IMR-90 (cell line): ENCODE results near the gene STIM1. TPM values are rescaled to one million over a fixed set of nuclear protein-coding genes. Genes with fewer than 3 reads are reported as not detected.
A peak's percentile ranks its signal among the peaks of the same experiment; 100 is the strongest.

Experiments used
- ATAC-seq: fragments of 200-7000 bp; cut with Tn5 transposase; 2 replicates; pipeline ENCODE4 v1.9.1; 2020; ENCODE audit warnings: low read depth, mild to moderate bottlenecking, moderate library complexity
- BruUV-seq: library from RNA; stranded (reverse); fragments of 400-500 nt; replicated peaks from 2 replicates; lab custom pipeline; 2021; lab: Mats Ljungman, UMichigan
- CTCF ChIA-PET: fragments of 300-600 bp; formaldehyde crosslinking; extraction: SDS; loops from one replicate; lab custom pipeline; 2021; ENCODE audit warnings: antibody characterized with exemption; lab: Yijun Ruan, JAX
- POLR2A ChIA-PET: fragments of 300-600 bp; sonication (Branson Sonifier 250); formaldehyde crosslinking; loops from one replicate; lab custom pipeline; 2022; ENCODE audit warnings: antibody characterized with exemption; ENCODE audit not compliant: unreplicated experiment; lab: Charles Lee
- DNase-seq: peaks from one replicate; pipeline ENCODE4 v3.0.0; 2013
- H2AFZ ChIP-seq: replicated peaks from 2 replicates; pipeline ENCODE3; 2013; ENCODE audit warnings: low read length, mild to moderate bottlenecking; ENCODE audit not compliant: poor library complexity
- H2AK5ac ChIP-seq: 2 replicates; pipeline ENCODE4 v1.6.1; 2013; ENCODE audit warnings: low read depth, low read length, inconsistent platforms
- H2AK9ac ChIP-seq: replicated peaks from 2 replicates; pipeline ENCODE3; 2013; ENCODE audit warnings: mild to moderate bottlenecking, low read depth, low read length, moderate library complexity; ENCODE audit not compliant: poor library complexity
- H2BK120ac ChIP-seq: 2 replicates; pipeline ENCODE4 v1.6.1; 2013; ENCODE audit warnings: low read depth, low read length, inconsistent platforms
- H2BK15ac ChIP-seq: 3 replicates; pipeline ENCODE4 v1.6.1; 2013; ENCODE audit warnings: low read depth, low read length, inconsistent platforms
- H2BK20ac ChIP-seq: 2 replicates; pipeline ENCODE4 v1.6.1; 2013; ENCODE audit warnings: low read depth, mild to moderate bottlenecking, inconsistent platforms, low read length, moderate library complexity
- H2BK5ac ChIP-seq: 2 replicates; pipeline ENCODE4 v1.6.1; 2013; ENCODE audit warnings: mild to moderate bottlenecking, low read depth, low read length, inconsistent platforms; ENCODE audit not compliant: poor library complexity, severe bottlenecking
- H3K14ac ChIP-seq: replicated peaks from 2 replicates; pipeline ENCODE4 v1.6.1; 2013; ENCODE audit warnings: low read depth, low read length, inconsistent platforms
- H3K18ac ChIP-seq: 2 replicates; pipeline ENCODE4 v1.6.1; 2013; ENCODE audit warnings: low read depth, low read length, control low read depth
- H3K23ac ChIP-seq: 2 replicates; pipeline ENCODE4 v1.6.1; 2013; ENCODE audit warnings: low read depth, low read length, inconsistent platforms
- H3K27ac ChIP-seq: 2 replicates; pipeline ENCODE4 v1.5.1; 2013; ENCODE audit warnings: mild to moderate bottlenecking, control low read depth, low read length; ENCODE audit not compliant: insufficient read depth
- H3K27me3 ChIP-seq: 2 replicates; pipeline ENCODE4 v1.6.1; 2013; ENCODE audit warnings: low read length; ENCODE audit not compliant: control insufficient read depth, insufficient read depth
- H3K36me3 ChIP-seq: 2 replicates; pipeline ENCODE4 v1.6.1; 2013; ENCODE audit warnings: low read length, mixed read lengths; ENCODE audit not compliant: control insufficient read depth, insufficient read depth
- H3K4ac ChIP-seq: 2 replicates; pipeline ENCODE4 v1.6.1; 2013; ENCODE audit warnings: low read depth, low read length, inconsistent platforms
- H3K4me1 ChIP-seq: 2 replicates; pipeline ENCODE4 v1.6.1; 2013; ENCODE audit warnings: low read length, mixed read lengths; ENCODE audit not compliant: control insufficient read depth, insufficient read depth
- H3K4me2 ChIP-seq: 2 replicates; pipeline ENCODE4 v1.6.1; 2013; ENCODE audit warnings: low read depth, mild to moderate bottlenecking, control low read depth, low read length, moderate library complexity
- H3K4me3 ChIP-seq: 2 replicates; pipeline ENCODE4 v1.5.1; 2013; ENCODE audit warnings: low read depth, mild to moderate bottlenecking, control low read depth, low read length, moderate library complexity; ENCODE audit not compliant: insufficient read depth
- H3K56ac ChIP-seq: 2 replicates; pipeline ENCODE4 v1.6.1; 2013; ENCODE audit warnings: low read length, inconsistent platforms; ENCODE audit not compliant: insufficient read depth; ENCODE audit errors: extremely low read depth
- H3K79me1 ChIP-seq, 2 experiments: 2 replicates each; pipeline ENCODE4 v1.6.1; 2013; ENCODE audit warnings: low read length in 2 of 2, inconsistent platforms in 1 of 2, low read depth in 1 of 2
- H3K9ac ChIP-seq: 2 replicates; pipeline ENCODE4 v1.6.1; 2013; ENCODE audit warnings: low read depth, low read length, control low read depth
- H3K9me1 ChIP-seq: 2 replicates; pipeline ENCODE4 v1.6.1; 2013; ENCODE audit warnings: low read length, inconsistent platforms; ENCODE audit not compliant: insufficient read depth
- H3K9me3 ChIP-seq: 2 replicates; pipeline ENCODE4 v1.6.1; 2013; ENCODE audit warnings: low read length; ENCODE audit not compliant: control insufficient read depth, insufficient read depth
- H4K20me1 ChIP-seq: 2 replicates; pipeline ENCODE4 v1.6.1; 2013; ENCODE audit warnings: low read length, inconsistent platforms; ENCODE audit not compliant: insufficient read depth
- H4K5ac ChIP-seq: 2 replicates; pipeline ENCODE4 v1.6.1; 2013; ENCODE audit warnings: mild to moderate bottlenecking, low read depth, low read length, control low read depth
- H4K8ac ChIP-seq, 2 experiments: 2 replicates each; pipeline ENCODE4 v1.6.1; 2013; ENCODE audit warnings: low read depth in 2 of 2, low read length in 2 of 2, control low read depth in 1 of 2, inconsistent platforms in 1 of 2
- H4K91ac ChIP-seq: 2 replicates; pipeline ENCODE4 v1.6.1; 2013; ENCODE audit warnings: low read depth, low read length, inconsistent platforms; ENCODE audit not compliant: insufficient read depth
- CEBPB ChIP-seq: IDR thresholded peaks from 2 replicates; pipeline ENCODE4 v1.6.1; 2012; ENCODE audit warnings: low read depth, low read length, improper control_type of control experiment
- FOS ChIP-seq: fragments of 150-350 bp; IDR thresholded peaks from 2 replicates; pipeline ENCODE4 v1.6.1; 2016; ENCODE audit warnings: low read depth, low read length
- MAFK ChIP-seq: IDR thresholded peaks from 2 replicates; pipeline ENCODE4 v1.6.1; 2012; ENCODE audit warnings: low read depth, low read length, improper control_type of control experiment
- MAZ ChIP-seq: IDR thresholded peaks from 2 replicates; pipeline ENCODE4 v1.6.1; 2012; ENCODE audit warnings: low read depth, mild to moderate bottlenecking, low read length, improper control_type of control experiment, moderate library complexity, borderline replicate concordance
- MXI1 ChIP-seq: IDR thresholded peaks from 2 replicates; pipeline ENCODE4 v1.6.1; 2012; ENCODE audit warnings: low read depth, mild to moderate bottlenecking, low read length, moderate library complexity, borderline replicate concordance
- NFE2L2 ChIP-seq: fragments of 150-350 bp; IDR thresholded peaks from 2 replicates; pipeline ENCODE4 v1.6.1; 2016; ENCODE audit warnings: low read depth, mild to moderate bottlenecking, low read length
- POLR2A ChIP-seq: IDR thresholded peaks from 2 replicates; pipeline ENCODE4 v1.6.1; 2012; ENCODE audit warnings: mild to moderate bottlenecking, low read depth, low read length
- RAD21 ChIP-seq: IDR thresholded peaks from 2 replicates; pipeline ENCODE4 v1.6.1; 2012; ENCODE audit warnings: low read length, improper control_type of control experiment
- RCOR1 ChIP-seq: IDR thresholded peaks from 2 replicates; pipeline ENCODE4 v1.6.1; 2012; ENCODE audit warnings: mild to moderate bottlenecking, low read length, improper control_type of control experiment; ENCODE audit not compliant: insufficient replicate concordance
- SMC3 ChIP-seq: fragments of 150-350 bp; IDR thresholded peaks from 2 replicates; pipeline ENCODE4 v1.6.1; 2016; ENCODE audit warnings: low read depth, mild to moderate bottlenecking, antibody characterized with exemption, low read length, moderate library complexity
- USF2 ChIP-seq: fragments of 150-350 bp; IDR thresholded peaks from 2 replicates; pipeline ENCODE4 v1.6.1; 2017; ENCODE audit warnings: mild to moderate bottlenecking, antibody characterized with exemption, low read length, low read depth
- WGBS, 2 experiments: methylation state at CpG; one replicate each; pipeline versions ENCODE4 v1.1.5 to v1.1.7; 2013; ENCODE audit warnings: missing lambda C conversion rate in 2 of 2; ENCODE audit not compliant: insufficient read length in 1 of 2; ENCODE audit errors: extremely low coverage in 2 of 2; 5-methylcytosine and 5-hydroxymethylcytosine counted together
- dilution Hi-C: fragments of 300-500 bp; cut with HindIII; formaldehyde crosslinking; loops from one replicate; pipeline ENCODE4 v1.14.3; 2018; ENCODE audit warnings: low sequenced_read_pairs; ENCODE audit not compliant: unreplicated experiment
- in situ Hi-C: fragments of 300-500 bp; cut with MboI; formaldehyde crosslinking; loops from 3 replicates; pipeline ENCODE4 v1.14.3; 2019; ENCODE audit warnings: low sequenced_read_pairs, inconsistent platforms, mixed read lengths
- intact Hi-C: fragments of 100-400 bp; cut with micrococcal nuclease; formaldehyde crosslinking; loops from 2 replicates; pipeline ENCODE4 v1.10.0; 2022
- polyA plus RNA-seq, 3 experiments: library from polyadenylated mRNA; depleted of rRNA; stranded (reverse); fragments of >200 nt; gene quantifications; 2 replicates each; pipeline ENCODE4 v1.2.3, GENCODE V29; 2012; ENCODE audit warnings: low replicate concordance in 1 of 3
- total RNA-seq: library from RNA; depleted of rRNA; stranded (reverse); fragments of >200 nt; gene quantifications from 2 replicates; pipeline ENCODE4 v1.2.3, GENCODE V29; 2012
- TF ChIP-seq, protein P1 (sequence below): fragments of 150-350 bp; IDR thresholded peaks from 2 replicates; pipeline ENCODE4 v1.6.1; 2016; ENCODE audit warnings: low read depth, mild to moderate bottlenecking, low read length, moderate library complexity, borderline replicate concordance

Gene STIM1
- total and polyA plus RNA-seq, 2 of the 4 experiments (the other 2 are of a cell fraction): 17.9 to 23.0 TPM

DNA sequence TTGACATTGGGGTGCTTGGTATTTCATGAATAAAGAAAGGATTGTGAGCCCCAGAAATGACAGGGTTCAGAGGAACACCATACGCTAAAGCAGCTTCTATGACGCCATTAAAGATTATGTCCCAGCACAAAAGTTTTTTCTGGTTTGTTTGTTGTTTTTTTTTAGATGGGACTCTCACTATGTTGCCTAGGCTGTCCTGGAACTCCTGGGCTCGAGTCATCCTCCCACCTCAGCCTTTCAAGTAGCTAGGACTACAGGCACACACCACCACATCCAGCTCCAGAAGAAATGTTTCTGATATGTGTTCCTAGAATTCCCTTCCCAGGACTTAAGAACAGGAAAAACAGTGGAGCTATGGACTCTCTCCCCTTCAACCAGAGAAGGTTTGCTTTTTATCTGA, 12.1 kb upstream of the STIM1 start:
- H4K8ac ChIP-seq: no peak overlapping the region
- H4K5ac ChIP-seq: no peak overlapping the region
- peaks cover 21% of the 10 kb centered on the region for H4K20me1 ChIP-seq
- no peak overlapping the region for H3K27ac ChIP-seq
- no CpG with 5 or more reads among the region's 3 CpGs for WGBS, 2 experiments
- H3K79me1 ChIP-seq: peaks cover 14 to 21% of the 10 kb centered on the region in 2 experiments
- H3K14ac ChIP-seq: no peak overlapping the region
- no peaks in the 10 kb centered on the region for H3K36me3 ChIP-seq
- no peak overlapping the region for H3K4ac ChIP-seq
- 0 out of 2 replicates have a peak overlapping the region, but pooled peaks have one; percentile 27 for H3K23ac ChIP-seq
- no peak for DNase-seq
- dilution Hi-C loops (no loop called here), in situ Hi-C loops (no loop called here), intact Hi-C loops (loop anchor here (5.0 kb wide), 1 partner anchor 46 kb away; the partner anchor contains the start of gene NUP98)
- peaks cover 15% of the 10 kb centered on the region for H3K9me1 ChIP-seq
- H3K9ac ChIP-seq: no peak overlapping the region
- POLR2A ChIA-PET: no interaction called here
- peaks cover 10% of the 10 kb centered on the region for H3K4me1 ChIP-seq
- no peak for TF ChIP-seq POLR2A
- no peak for TF ChIP-seq MAFK
- no peak for TF ChIP-seq MAZ
- TF ChIP-seq RCOR1: no peak
- no peak for TF ChIP-seq FOS
- TF ChIP-seq MXI1: no peak
- TF ChIP-seq RAD21: no peak
- no peak for TF ChIP-seq CEBPB
- TF ChIP-seq NFE2L2: no peak
- TF ChIP-seq USF2: no peak
- TF ChIP-seq, protein P1, sequence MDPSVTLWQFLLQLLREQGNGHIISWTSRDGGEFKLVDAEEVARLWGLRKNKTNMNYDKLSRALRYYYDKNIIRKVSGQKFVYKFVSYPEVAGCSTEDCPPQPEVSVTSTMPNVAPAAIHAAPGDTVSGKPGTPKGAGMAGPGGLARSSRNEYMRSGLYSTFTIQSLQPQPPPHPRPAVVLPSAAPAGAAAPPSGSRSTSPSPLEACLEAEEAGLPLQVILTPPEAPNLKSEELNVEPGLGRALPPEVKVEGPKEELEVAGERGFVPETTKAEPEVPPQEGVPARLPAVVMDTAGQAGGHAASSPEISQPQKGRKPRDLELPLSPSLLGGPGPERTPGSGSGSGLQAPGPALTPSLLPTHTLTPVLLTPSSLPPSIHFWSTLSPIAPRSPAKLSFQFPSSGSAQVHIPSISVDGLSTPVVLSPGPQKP: no peak
- TF ChIP-seq SMC3: no peak
- H2AK9ac ChIP-seq: no peak overlapping the region
- H4K91ac ChIP-seq: no peak overlapping the region
- H3K18ac ChIP-seq: no peak overlapping the region
- H3K4me3 ChIP-seq: no peak overlapping the region
- CTCF ChIA-PET: interaction anchor here (1.0 to 1.4 kb wide), 2 partner anchors 37 to 230 kb away, joined by 3 to 4 read pairs; no protein-coding TSS in a partner anchor
- no peak overlapping the region for H3K56ac ChIP-seq
- H2BK15ac ChIP-seq: no peak overlapping the region
- H2BK20ac ChIP-seq: no peak overlapping the region
- no peaks in the 10 kb centered on the region; the same call in 1 of the 2 replicates for H3K27me3 ChIP-seq
- no TSS peak for BruUV-seq
- H2BK5ac ChIP-seq: no peak overlapping the region
- H2BK120ac ChIP-seq: no peak overlapping the region
- H2AFZ ChIP-seq: no peak overlapping the region
- ATAC-seq: no peak
- no peak overlapping the region for H3K4me2 ChIP-seq
- no peak overlapping the region for H2AK5ac ChIP-seq
- no peaks in the 10 kb centered on the region for H3K9me3 ChIP-seq
